Measurements from ENCODE around the gene BFSP2. TPM values are rescaled to one million over a fixed set of nuclear protein-coding genes. Genes with fewer than 3 reads are reported as not detected.
A peak's percentile ranks its signal among the peaks of the same experiment; 100 is the strongest.

The BFSP2 gene
- total RNA-seq, 3 donors from 2014 or later, result not detected

DNA sequence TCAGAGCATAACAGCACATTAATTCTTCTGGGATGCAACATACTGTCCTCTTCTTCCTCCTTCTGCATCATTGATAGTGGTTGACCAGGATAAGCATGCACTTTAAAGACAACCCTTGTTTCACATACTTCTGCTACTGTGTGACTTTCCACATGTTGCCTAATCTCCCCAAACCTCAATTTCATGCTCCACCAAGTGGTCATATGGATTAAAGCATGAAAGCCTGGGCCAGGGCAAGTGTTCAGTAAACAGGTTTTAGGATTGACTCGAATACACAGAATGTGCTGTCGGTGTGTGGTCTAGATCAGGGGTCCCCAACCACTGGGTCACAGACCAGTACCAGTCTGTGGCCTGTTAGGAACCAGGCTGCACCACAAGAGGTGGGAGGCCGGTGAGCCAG lies 22.5 kb upstream of the BFSP2 start:
- H3K9me3 ChIP-seq, result no peaks in the 10 kb centered on the region
- intact Hi-C loops (cut with DNase I, micrococcal nuclease), result loop anchor here in 1 of 2 donors (5.0 kb wide), 1 partner anchor 335 kb away; no protein-coding TSS in a partner anchor
- DNase-seq, result no peak
- no peak overlapping the region for H3K4me3 ChIP-seq
- ATAC-seq, result no peak
- H3K36me3 ChIP-seq (ENCODE audit: low read depth), result no peaks in the 10 kb centered on the region
- no peaks in the 10 kb centered on the region for H3K4me1 ChIP-seq (ENCODE audit: low read depth)
- no peak for TF ChIP-seq CTCF (IDR thresholded peaks at IDR 0.05)

- no peak for DNase-seq
Observed at GRCh38 chr3:133379926-133380325, 19.9 kb upstream of the BFSP2 start.

GRCh38 chr3:133380481-133381225 lies 19.2 kb upstream of the BFSP2 start:
- Histone ChIP-seq H3K9me3 (no peaks in the 10 kb centered on the region), H3K4me3 (no peak overlapping the region), H3K36me3 (ENCODE audit: low read depth) (no peaks in the 10 kb centered on the region), H3K4me1 (ENCODE audit: low read depth) (no peaks in the 10 kb centered on the region)
- intact Hi-C loops (cut with DNase I, micrococcal nuclease), result no loop called here
- no peak for TF ChIP-seq CTCF (IDR thresholded peaks at IDR 0.05)
- ATAC-seq (no peak), DNase-seq (no peak)

More at GRCh38 chr3:133379926-133380325, 19.9 kb upstream of the BFSP2 start:
- Histone ChIP-seq H3K4me1 (ENCODE audit: low read depth) (no peaks in the 10 kb centered on the region), H3K4me3 (no peak overlapping the region), H3K9me3 (no peaks in the 10 kb centered on the region), H3K36me3 (ENCODE audit: low read depth) (no peaks in the 10 kb centered on the region)
- ATAC-seq, result no peak
- intact Hi-C loops (cut with DNase I, micrococcal nuclease), result loop anchor here in 1 of 2 donors (5.0 kb wide), 1 partner anchor 338 kb away; no protein-coding TSS in a partner anchor
- TF ChIP-seq CTCF (IDR thresholded peaks at IDR 0.05), result no peak

DNA sequence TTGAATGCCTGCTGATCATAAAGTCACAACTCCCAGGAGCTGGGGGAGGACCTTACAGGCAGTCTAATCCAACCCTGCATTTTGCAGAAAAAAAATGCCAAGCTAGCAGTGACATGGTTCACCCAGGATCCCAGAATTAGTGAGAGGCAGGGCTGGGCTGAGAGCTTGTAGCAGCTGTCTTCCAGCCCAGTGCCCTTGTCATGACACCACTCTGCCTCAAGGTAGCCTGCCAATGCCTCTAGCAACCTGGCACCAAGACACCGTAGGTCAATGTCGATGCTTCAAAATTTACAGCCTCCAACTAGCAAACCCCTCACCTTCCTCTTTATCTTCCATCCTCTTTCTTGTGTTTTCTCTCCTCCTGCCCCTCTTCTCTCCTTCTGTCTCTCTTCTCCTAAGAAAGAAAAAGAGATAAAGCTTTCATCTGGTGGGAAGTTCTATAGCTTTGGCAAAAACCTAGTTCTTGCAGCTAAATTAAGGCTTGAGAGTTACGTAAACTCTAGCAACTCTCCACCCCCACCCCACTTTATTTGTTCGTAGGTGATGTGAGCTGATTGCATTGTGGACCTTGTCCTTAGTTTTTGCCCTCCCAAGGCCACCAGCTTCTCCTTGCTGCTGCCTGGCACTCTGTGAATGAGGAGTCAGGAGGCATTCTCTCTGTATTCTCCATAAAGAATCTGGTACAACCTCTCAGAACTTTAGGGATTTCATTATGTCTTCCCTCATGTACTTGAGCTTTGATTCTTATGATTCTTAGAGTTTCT lies 18.3 kb upstream of the BFSP2 start:
- intact Hi-C loops (cut with DNase I, micrococcal nuclease), result no loop called here
- Histone ChIP-seq H3K9me3 (no peaks in the 10 kb centered on the region), H3K4me3 (no peak overlapping the region), H3K4me1 (ENCODE audit: low read depth) (no peaks in the 10 kb centered on the region), H3K36me3 (ENCODE audit: low read depth) (no peaks in the 10 kb centered on the region)
- DNase-seq (no peak), ATAC-seq (no peak)
- no peak for TF ChIP-seq CTCF (IDR thresholded peaks at IDR 0.05)

DNA sequence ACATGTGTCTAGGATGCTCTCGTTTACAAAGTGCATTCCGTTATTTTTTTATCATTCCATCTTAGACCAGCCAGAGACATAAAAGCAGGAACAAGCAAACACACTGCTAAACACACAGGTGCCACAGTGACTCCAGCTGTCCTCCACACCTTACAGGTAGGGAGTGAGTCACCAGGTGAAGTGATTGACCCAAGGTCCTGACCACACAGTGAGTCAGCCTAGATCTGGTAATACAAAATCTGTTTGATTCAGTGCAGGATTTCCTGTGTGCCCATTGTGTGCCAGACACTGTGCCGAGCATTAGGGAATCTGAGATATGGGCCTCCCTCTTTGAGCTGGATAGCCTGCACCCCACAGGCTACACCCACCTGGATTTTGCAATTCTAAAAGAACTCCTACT lies 16.7 kb upstream of the BFSP2 start:
- Histone ChIP-seq H3K9me3 (no peaks in the 10 kb centered on the region), H3K4me3 (no peak overlapping the region), H3K36me3 (ENCODE audit: low read depth) (no peaks in the 10 kb centered on the region), H3K4me1 (ENCODE audit: low read depth) (no peaks in the 10 kb centered on the region)
- intact Hi-C loops (cut with DNase I, micrococcal nuclease), result no loop called here
- no peak for DNase-seq
- ATAC-seq, result peak; percentile 57
- TF ChIP-seq CTCF (IDR thresholded peaks at IDR 0.05), result no peak

Data from mucosa of descending colon (tissue), 3 donors.